HepG2 (cell line): ENCODE results near the gene PSMB8. TPM values are rescaled to one million over a fixed set of nuclear protein-coding genes. Genes with fewer than 3 reads are reported as not detected.

Experiments
- ARHGAP35 ChIP-seq: sonication (generic); formaldehyde crosslinking; IDR thresholded peaks from 2 replicates; pipeline ENCODE4 v1.9.0; 2022; ENCODE audit warnings: mild to moderate bottlenecking, inconsistent platforms, moderate library complexity, missing genetic modification reagents, borderline replicate concordance
- FOXP1 ChIP-seq, 2 experiments: fragments of 450-650 bp in 1 of 2; IDR thresholded peaks; 2 replicates each; pipeline ENCODE4 v1.6.1; 2017 to 2018; ENCODE audit warnings: antibody characterized with exemption in 1 of 2
- HMG20A ChIP-seq: IDR thresholded peaks from 2 replicates; pipeline ENCODE4 v1.6.1; 2016; ENCODE audit warnings: borderline replicate concordance
- ISX ChIP-seq: sonication (generic); formaldehyde crosslinking; conservative IDR thresholded peaks from 2 replicates; pipeline ENCODE4 v1.5.0; 2020; ENCODE audit warnings: missing genetic modification reagents
- JUN ChIP-seq: sonication (generic); formaldehyde crosslinking; IDR thresholded peaks from 2 replicates; pipeline ENCODE4 v1.4.0; 2020; ENCODE audit warnings: mild to moderate bottlenecking, missing genetic modification reagents
- KLF9 ChIP-seq: IDR thresholded peaks from 2 replicates; pipeline ENCODE4 v1.6.1; 2016; ENCODE audit warnings: low read depth
- MATR3 ChIP-seq: sonication (generic); formaldehyde crosslinking; IDR thresholded peaks from 2 replicates; pipeline ENCODE4 v1.4.0; 2020; ENCODE audit warnings: missing genetic modification reagents
- NR2F6 ChIP-seq, 2 experiments: IDR thresholded peaks; 2 replicates each; pipeline ENCODE4 v1.6.1; 2016; ENCODE audit warnings: antibody characterized with exemption in 1 of 2, mild to moderate bottlenecking in 1 of 2
- SRF ChIP-seq: IDR thresholded peaks from 2 replicates; pipeline ENCODE4 v1.6.1; 2011; ENCODE audit warnings: mild to moderate bottlenecking, low read depth, low read length, moderate library complexity
- TBP ChIP-seq: sonication (generic); formaldehyde crosslinking; IDR thresholded peaks from 2 replicates; pipeline ENCODE4 v1.5.0; 2020; ENCODE audit warnings: missing genetic modification reagents
- ZNF136 ChIP-seq: sonication (generic); formaldehyde crosslinking; IDR thresholded peaks from 2 replicates; pipeline ENCODE4 v1.8.1; 2022; ENCODE audit warnings: low read depth, mild to moderate bottlenecking, moderate library complexity, missing genetic modification reagents
- ZNF7 ChIP-seq: IDR thresholded peaks from 2 replicates; pipeline ENCODE4 v1.6.1; 2016; ENCODE audit warnings: missing biosample characterization, missing genetic modification reagents
- polyA plus RNA-seq, 8 experiments: library from polyadenylated mRNA; depleted of rRNA in 3 of 8; stranded (reverse) in 7 of 8; unstranded in 1 of 8; fragments of >200 nt; fragmentation: Illumina TruSeq in 4 of 8; extraction: Trizol in 4 of 8; gene quantifications; 2 replicates each; pipeline versions ENCODE4 v1.2.1 to v1.2.3, GENCODE V29; 2011 to 2016; ENCODE audit warnings: low read depth in 4 of 8, missing spikeins in 1 of 8, mixed read lengths in 1 of 8; ENCODE audit not compliant: insufficient read depth in 1 of 8
- total RNA-seq, 5 experiments: library from RNA; depleted of rRNA; stranded (reverse); fragments of >200 nt; fragmentation: Illumina TruSeq; extraction: Trizol; gene quantifications; 2 replicates each; pipeline ENCODE4 v1.2.3, GENCODE V29; 2016; ENCODE audit warnings: low read depth in 1 of 5
- TF ChIP-seq, protein P1 (sequence below): sonication (generic); formaldehyde crosslinking; IDR thresholded peaks from 2 replicates; pipeline ENCODE4 v1.5.0; 2020; ENCODE audit warnings: missing genetic modification reagents
- TF ChIP-seq, protein P2 (sequence below): sonication (generic); formaldehyde crosslinking; IDR thresholded peaks from 2 replicates; pipeline ENCODE4 v1.8.1; 2023; ENCODE audit warnings: missing genetic modification reagents, inconsistent platforms, borderline replicate concordance
- TF ChIP-seq, protein P3 (sequence below): sonication (generic); formaldehyde crosslinking; IDR thresholded peaks from 2 replicates; pipeline ENCODE4 v1.5.0; 2020; ENCODE audit warnings: missing genetic modification reagents
- TF ChIP-seq, protein P4 (sequence below): sonication (generic); formaldehyde crosslinking; IDR thresholded peaks from 2 replicates; pipeline ENCODE4 v1.4.0; 2020; ENCODE audit warnings: missing genetic modification reagents, mild to moderate bottlenecking, borderline replicate concordance

The PSMB8 gene
- total and polyA plus RNA-seq, 2 of the 13 experiments (the other 11 are each of a cell fraction or from before 2014, with no cell fraction given) = 30.7 to 64.7 TPM

DNA sequence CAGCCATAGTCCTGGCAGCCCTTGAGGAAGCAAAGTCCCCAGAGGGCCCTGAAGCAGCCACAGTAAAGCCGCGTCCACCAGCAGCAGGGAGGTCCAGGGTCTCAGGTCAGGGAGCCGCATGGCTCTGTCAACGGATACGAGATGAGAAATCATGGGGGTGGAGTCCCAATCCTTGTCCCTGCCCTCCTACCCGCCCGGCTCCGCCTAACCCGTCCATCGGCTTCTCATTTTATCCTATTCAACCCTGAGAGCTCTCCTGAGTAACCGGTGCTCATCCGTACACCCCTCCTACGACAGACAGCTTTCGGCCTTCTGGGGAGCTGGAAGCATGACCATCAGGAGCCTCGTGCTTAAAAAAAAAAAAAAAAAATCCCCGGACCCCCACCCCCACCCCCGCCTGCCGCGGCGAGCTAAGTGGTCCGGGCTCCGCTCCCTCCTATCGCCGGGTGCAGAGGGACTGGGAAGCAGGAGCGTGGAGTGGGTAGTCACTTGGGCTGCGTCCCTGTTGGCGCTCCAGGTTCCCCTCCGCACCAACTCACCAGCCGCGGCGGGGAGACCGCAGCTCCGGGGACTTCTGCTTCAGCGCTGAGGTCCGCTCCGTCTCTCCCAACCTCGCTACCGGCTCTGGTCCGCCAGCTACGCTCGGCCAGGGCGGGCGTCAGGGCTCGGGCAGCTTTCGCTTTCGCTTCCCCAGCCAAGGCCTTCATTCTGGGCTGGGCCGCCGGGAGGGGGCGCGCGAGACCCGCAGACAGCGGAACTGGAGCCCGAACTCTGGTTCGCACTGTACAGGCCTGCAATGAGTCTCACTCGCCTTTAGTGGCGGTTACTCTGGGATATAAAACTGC, 5.5 kb downstream of the PSMB8 start, which contains the start of gene TAP2 (continued):
- TF ChIP-seq ISX (CRISPR knock-in tag) (peak; percentile 75; the same call in 1 of the 2 replicates), NR2F6 (IDR thresholded peaks at IDR 0.05) (no peak), NR2F6 (CRISPR knock-in tag; IDR thresholded peaks at IDR 0.05) (peak; percentile 45; the same call in 1 of the 2 replicates), HMG20A (peak; percentile 45; the same call in 1 of the 2 replicates), JUN (peak; percentile 53; the same call in 1 of the 2 replicates), ARHGAP35 (CRISPR knock-in tag) (peak; percentile 73; the same call in 1 of the 2 replicates), KLF9 (CRISPR knock-in tag) (no peak), SRF (no peak), ZNF7 (CRISPR knock-in tag) (no peak), MATR3 (CRISPR knock-in tag) (no peak), FOXP1 (IDR thresholded peaks at IDR 0.05) (no peak), FOXP1 (CRISPR knock-in tag; IDR thresholded peaks at IDR 0.05) (no peak), TBP (peak; percentile 95; the same call in 1 of the 2 replicates), ZNF136 (CRISPR knock-in tag) (peak; percentile 82; the same call in 1 of the 2 replicates)
- TF ChIP-seq, protein P1, sequence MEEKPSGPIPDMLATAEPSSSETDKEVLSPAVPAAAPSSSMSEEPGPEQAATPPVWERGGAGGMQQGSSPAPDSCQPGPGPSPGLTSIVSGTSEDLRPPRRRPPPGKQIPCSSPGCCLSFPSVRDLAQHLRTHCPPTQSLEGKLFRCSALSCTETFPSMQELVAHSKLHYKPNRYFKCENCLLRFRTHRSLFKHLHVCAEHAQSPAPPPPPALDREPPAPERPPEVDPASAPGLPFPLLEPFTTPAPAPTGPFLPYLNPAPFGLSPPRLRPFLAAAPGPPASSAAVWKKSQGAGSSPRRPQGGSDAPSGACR (CRISPR knock-in tag) = peak; percentile 88
- TF ChIP-seq, protein P2, sequence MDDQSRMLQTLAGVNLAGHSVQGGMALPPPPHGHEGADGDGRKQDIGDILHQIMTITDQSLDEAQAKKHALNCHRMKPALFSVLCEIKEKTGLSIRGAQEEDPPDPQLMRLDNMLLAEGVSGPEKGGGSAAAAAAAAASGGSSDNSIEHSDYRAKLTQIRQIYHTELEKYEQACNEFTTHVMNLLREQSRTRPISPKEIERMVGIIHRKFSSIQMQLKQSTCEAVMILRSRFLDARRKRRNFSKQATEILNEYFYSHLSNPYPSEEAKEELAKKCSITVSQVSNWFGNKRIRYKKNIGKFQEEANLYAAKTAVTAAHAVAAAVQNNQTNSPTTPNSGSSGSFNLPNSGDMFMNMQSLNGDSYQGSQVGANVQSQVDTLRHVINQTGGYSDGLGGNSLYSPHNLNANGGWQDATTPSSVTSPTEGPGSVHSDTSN (CRISPR knock-in tag) = no peak
- TF ChIP-seq, protein P3, sequence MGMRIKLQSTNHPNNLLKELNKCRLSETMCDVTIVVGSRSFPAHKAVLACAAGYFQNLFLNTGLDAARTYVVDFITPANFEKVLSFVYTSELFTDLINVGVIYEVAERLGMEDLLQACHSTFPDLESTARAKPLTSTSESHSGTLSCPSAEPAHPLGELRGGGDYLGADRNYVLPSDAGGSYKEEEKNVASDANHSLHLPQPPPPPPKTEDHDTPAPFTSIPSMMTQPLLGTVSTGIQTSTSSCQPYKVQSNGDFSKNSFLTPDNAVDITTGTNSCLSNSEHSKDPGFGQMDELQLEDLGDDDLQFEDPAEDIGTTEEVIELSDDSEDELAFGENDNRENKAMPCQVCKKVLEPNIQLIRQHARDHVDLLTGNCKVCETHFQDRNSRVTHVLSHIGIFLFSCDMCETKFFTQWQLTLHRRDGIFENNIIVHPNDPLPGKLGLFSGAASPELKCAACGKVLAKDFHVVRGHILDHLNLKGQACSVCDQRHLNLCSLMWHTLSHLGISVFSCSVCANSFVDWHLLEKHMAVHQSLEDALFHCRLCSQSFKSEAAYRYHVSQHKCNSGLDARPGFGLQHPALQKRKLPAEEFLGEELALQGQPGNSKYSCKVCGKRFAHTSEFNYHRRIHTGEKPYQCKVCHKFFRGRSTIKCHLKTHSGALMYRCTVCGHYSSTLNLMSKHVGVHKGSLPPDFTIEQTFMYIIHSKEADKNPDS (CRISPR knock-in tag) = peak; percentile 74; the same call in 1 of the 2 replicates
- TF ChIP-seq, protein P4, sequence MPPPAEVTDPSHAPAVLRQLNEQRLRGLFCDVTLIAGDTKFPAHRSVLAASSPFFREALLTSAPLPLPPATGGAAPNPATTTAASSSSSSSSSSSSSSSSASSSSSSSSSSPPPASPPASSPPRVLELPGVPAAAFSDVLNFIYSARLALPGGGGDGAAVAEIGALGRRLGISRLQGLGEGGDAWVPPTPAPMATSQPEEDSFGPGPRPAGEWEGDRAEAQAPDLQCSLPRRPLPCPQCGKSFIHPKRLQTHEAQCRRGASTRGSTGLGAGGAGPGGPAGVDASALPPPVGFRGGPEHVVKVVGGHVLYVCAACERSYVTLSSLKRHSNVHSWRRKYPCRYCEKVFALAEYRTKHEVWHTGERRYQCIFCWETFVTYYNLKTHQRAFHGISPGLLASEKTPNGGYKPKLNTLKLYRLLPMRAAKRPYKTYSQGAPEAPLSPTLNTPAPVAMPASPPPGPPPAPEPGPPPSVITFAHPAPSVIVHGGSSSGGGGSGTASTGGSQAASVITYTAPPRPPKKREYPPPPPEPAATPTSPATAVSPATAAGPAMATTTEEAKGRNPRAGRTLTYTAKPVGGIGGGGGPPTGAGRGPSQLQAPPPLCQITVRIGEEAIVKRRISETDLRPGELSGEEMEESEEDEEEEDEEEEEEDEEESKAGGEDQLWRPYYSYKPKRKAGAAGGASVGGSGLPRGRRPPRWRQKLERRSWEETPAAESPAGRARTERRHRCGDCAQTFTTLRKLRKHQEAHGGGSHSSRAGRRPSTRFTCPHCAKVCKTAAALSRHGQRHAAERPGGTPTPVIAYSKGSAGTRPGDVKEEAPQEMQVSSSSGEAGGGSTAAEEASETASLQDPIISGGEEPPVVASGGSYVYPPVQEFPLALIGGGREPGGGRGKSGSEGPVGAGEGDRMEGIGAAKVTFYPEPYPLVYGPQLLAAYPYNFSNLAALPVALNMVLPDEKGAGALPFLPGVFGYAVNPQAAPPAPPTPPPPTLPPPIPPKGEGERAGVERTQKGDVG (CRISPR knock-in tag) = peak; percentile 90; the same call in 1 of the 2 replicates
